IPS DF 6.9 (cell line): ENCODE data around the gene NF2.

ENCODE experiments used
- DNase-seq: peaks from one replicate; pipeline ENCODE4 v3.0.0-alpha.2; 2013; ENCODE audit warnings: low read depth, low spot score
- H3K27ac ChIP-seq: one replicate; pipeline ENCODE4 v1.5.1; 2013; ENCODE audit warnings: low read length, control low read depth
- H3K27me3 ChIP-seq: 2 replicates; pipeline ENCODE4 v1.6.1; 2013; ENCODE audit warnings: mild to moderate bottlenecking, low read length; ENCODE audit not compliant: control insufficient read depth, insufficient read depth
- H3K36me3 ChIP-seq: 2 replicates; pipeline ENCODE4 v1.6.1; 2013; ENCODE audit warnings: low read length; ENCODE audit not compliant: control insufficient read depth, insufficient read depth
- H3K4me1 ChIP-seq: 2 replicates; pipeline ENCODE4 v1.6.1; 2013; ENCODE audit warnings: low read length; ENCODE audit not compliant: control insufficient read depth, insufficient read depth
- H3K4me3 ChIP-seq: 2 replicates; pipeline ENCODE4 v1.5.1; 2013; ENCODE audit warnings: mild to moderate bottlenecking, low read length
- H3K9me3 ChIP-seq: 2 replicates; pipeline ENCODE4 v1.6.1; 2013; ENCODE audit warnings: low read length, inconsistent platforms; ENCODE audit not compliant: control insufficient read depth, insufficient read depth
- WGBS: extraction: QIAGEN DNeasy Blood & Tissue Kit; methylation state at CpG from one replicate; pipeline ENCODE4 v1.1.7; 2013; ENCODE audit warnings: mixed read lengths, missing lambda C conversion rate; ENCODE audit not compliant: insufficient read length, insufficient coverage; 5-methylcytosine and 5-hydroxymethylcytosine counted together

NF2 gene

DNA sequence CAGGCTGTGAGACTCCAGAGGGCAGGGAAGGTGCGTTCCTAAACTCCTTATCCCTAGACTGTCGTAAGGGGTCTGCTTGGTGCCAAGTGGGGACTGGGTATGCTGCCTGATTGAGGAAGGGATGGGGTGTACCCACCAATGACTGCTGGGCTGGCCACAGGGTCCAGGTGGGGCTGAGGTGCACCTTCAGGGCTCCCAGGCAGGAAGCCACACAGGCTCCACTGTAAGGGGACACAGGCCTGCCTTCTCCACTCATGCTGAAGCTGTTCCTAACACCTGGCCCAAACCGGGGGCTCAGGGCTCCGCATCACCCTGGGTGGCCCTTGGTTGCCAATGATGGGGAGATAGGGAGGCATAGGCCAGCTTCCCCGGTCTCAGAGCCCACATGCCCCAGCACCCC, 136.8 kb downstream of the NF2 start:
- DNase-seq = no peak
- no peaks in the 10 kb centered on the region for H3K9me3 ChIP-seq
- H3K4me3 ChIP-seq = no peak overlapping the region
- no peaks in the 10 kb centered on the region for H3K4me1 ChIP-seq
- H3K27ac ChIP-seq = no peak overlapping the region
- no peaks in the 10 kb centered on the region for H3K36me3 ChIP-seq
- WGBS = no CpG with 5 or more reads among the region's 5 CpGs
- no peaks in the 10 kb centered on the region for H3K27me3 ChIP-seq

DNA sequence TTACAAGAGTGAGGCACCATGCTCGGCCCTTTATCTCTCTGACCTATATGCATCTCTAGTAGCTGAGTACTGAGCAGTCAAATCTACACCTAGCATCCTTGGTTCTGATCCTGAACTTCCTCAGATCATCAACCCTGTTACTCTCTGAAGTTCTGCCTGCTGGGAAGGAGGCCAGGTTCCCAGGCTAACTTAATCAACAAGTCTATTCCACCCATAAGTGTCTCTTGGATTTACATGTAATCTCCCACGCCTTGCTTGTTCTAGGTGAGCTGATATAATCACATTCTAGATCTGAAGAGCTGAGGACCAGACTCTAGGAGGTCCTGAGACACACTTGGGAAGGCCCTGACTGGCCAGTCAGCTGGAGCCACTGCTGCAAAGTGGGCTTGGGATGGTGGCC, 138.5 kb downstream of the NF2 start:
- Histone ChIP-seq H3K27ac (no peak overlapping the region), H3K36me3 (no peaks in the 10 kb centered on the region), H3K4me3 (no peak overlapping the region), H3K4me1 (no peaks in the 10 kb centered on the region), H3K9me3 (no peaks in the 10 kb centered on the region), H3K27me3 (no peaks in the 10 kb centered on the region)
- no peak for DNase-seq
- no CpG with 5 or more reads among the region's 2 CpGs for WGBS

DNA sequence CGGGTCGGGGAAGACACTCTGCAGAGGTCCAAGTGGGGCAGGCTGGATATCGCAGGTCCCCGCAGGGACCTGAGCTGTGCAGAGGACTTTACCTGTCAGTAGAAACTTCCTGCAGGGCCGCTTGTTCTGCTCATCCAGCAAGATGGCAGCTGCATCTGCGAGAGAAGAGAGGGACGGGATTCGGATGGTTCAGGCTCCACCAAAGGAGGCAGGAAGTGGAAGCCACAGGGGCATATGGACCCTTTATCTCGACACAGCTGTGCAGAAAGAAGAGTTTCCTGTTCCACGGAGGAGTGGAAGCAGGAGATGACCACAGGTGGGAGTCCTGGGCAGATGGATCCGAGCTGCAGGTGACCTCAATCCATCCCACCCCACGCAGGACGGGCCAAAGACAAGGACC, 138.9 kb downstream of the NF2 start:
- no peaks in the 10 kb centered on the region for H3K27me3 ChIP-seq
- H3K4me3 ChIP-seq = no peak overlapping the region
- H3K4me1 ChIP-seq = no peaks in the 10 kb centered on the region
- no peaks in the 10 kb centered on the region for H3K9me3 ChIP-seq
- WGBS = no CpG with 5 or more reads among the region's 13 CpGs
- no peak overlapping the region for H3K27ac ChIP-seq
- H3K36me3 ChIP-seq = no peaks in the 10 kb centered on the region
- DNase-seq = no peak

DNA sequence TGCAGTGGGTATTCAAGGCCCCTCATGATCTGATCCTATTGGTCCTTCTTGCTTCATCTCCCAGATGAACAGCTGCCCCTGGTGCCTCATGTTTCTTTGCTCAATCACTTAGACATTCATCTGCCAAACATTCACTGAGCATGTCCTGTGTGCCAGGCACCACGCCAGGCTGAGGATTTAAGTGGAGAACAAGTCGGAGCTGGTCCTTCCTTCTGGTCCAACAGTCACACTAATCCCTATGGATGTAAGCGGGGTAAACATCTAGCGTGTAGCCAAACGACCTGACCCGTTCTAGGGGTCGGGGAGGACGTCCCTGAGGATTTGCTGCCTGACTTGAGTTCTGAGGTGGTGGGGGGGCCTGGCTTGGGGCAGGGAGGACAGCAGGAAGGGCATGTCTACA, 141.5 kb downstream of the NF2 start:
- no CpG with 5 or more reads among the region's 8 CpGs for WGBS
- Histone ChIP-seq H3K4me1 (no peaks in the 10 kb centered on the region), H3K36me3 (no peaks in the 10 kb centered on the region), H3K27ac (no peak overlapping the region), H3K4me3 (no peak overlapping the region), H3K9me3 (no peaks in the 10 kb centered on the region), H3K27me3 (no peaks in the 10 kb centered on the region)
- DNase-seq = no peak

DNA sequence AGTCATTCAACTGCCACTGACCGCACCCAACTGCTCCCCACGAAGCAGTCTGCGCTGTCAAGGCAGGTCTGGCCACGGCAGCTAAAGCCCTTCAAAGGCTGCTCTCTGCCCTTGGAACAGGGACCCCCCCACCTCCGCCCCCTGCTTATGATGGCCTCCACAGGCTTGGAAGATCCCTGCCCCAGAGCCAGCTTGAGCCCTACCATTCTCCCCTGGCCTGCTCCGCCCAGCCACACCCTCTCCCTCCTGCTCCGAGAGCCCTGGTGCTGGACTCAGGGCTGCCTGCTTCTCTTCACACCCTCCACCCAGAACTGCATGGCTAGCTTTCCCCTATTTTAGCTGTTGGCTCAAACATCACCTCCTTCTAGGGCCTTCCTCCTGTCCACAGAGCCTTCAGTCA, 144.4 kb downstream of the NF2 start:
- H3K4me3 ChIP-seq = no peak overlapping the region
- no peaks in the 10 kb centered on the region for H3K36me3 ChIP-seq
- no peak overlapping the region for H3K27ac ChIP-seq
- no CpG with 5 or more reads among the region's 7 CpGs for WGBS
- H3K4me1 ChIP-seq = no peaks in the 10 kb centered on the region
- H3K27me3 ChIP-seq = no peaks in the 10 kb centered on the region
- DNase-seq = no peak
- no peaks in the 10 kb centered on the region for H3K9me3 ChIP-seq
